ENCODE measurements around the gene ZMYND12. TPM values are rescaled to one million over a fixed set of nuclear protein-coding genes. Genes with fewer than 3 reads are reported as not detected.

Gene ZMYND12
- total RNA-seq, 1 donor from 2014 or later, result 0.23 TPM

- Mint-ChIP-seq H3K36me3 (ENCODE audit: low read depth, unreplicated experiment) (no peaks in the 10 kb centered on the region), H3K4me3 (ENCODE audit: unreplicated experiment) (no peak overlapping the region), H3K9me3 (ENCODE audit: unreplicated experiment) (no peaks in the 10 kb centered on the region), H3K4me1 (ENCODE audit: low read depth, unreplicated experiment) (no peaks in the 10 kb centered on the region), H3K27me3 (ENCODE audit: low read depth, unreplicated experiment) (peaks cover 18% of the 10 kb centered on the region), H3K27ac (ENCODE audit: unreplicated experiment) (no peak overlapping the region)
- no peak for FAIRE-seq
- Histone ChIP-seq H3K27me3 (ENCODE audit: insufficient read depth, low read length) (peaks cover 22% of the 10 kb centered on the region), H3K36me3 (ENCODE audit: insufficient read depth, low read length) (no peaks in the 10 kb centered on the region), H3K79me2 (ENCODE audit: insufficient read depth, low read length) (no peaks in the 10 kb centered on the region), H3K9ac (ENCODE audit: low read length) (no peak overlapping the region), H2AFZ (ENCODE audit: low read depth, low read length) (no peak overlapping the region), H3K4me1 (ENCODE audit: insufficient read depth, low read length) (no peaks in the 10 kb centered on the region), H3K9me3 (ENCODE audit: insufficient read depth, low read depth, low read length) (no peaks in the 10 kb centered on the region), H3K4me3 (ENCODE audit: insufficient read depth, low read depth, low read length) (no peak overlapping the region), H3K27ac (ENCODE audit: low read depth, low read length) (no peak overlapping the region), H4K20me1 (ENCODE audit: insufficient read depth, low read length) (no peaks in the 10 kb centered on the region), H3K4me2 (ENCODE audit: low read length) (no peak overlapping the region)
- DNase-seq (ENCODE audit: low read depth), result peak; percentile 2
- TF ChIP-seq EZH2 (IDR thresholded peaks at IDR 0.05; ENCODE audit: insufficient read depth, low read length) (no peak), CTCF (IDR thresholded peaks at IDR 0.05; ENCODE audit: insufficient read depth, low read depth, low read length) (no peak)
These were observed 70.5 kb downstream of the ZMYND12 start for GRCh38 chr1:42385283-42385682.

- Histone ChIP-seq H3K4me3 (ENCODE audit: insufficient read depth, low read depth, low read length) (peak overlapping the region; percentile 37), H3K79me2 (ENCODE audit: insufficient read depth, low read length) (no peaks in the 10 kb centered on the region), H3K27me3 (ENCODE audit: insufficient read depth, low read length) (peaks cover 28% of the 10 kb centered on the region), H3K36me3 (ENCODE audit: insufficient read depth, low read length) (no peaks in the 10 kb centered on the region), H3K4me1 (ENCODE audit: insufficient read depth, low read length) (peaks cover 4% of the 10 kb centered on the region), H3K9me3 (ENCODE audit: insufficient read depth, low read depth, low read length) (no peaks in the 10 kb centered on the region), H3K9ac (ENCODE audit: low read length) (no peak overlapping the region), H4K20me1 (ENCODE audit: insufficient read depth, low read length) (no peaks in the 10 kb centered on the region), H3K4me2 (ENCODE audit: low read length) (peak overlapping the region; percentile 87), H2AFZ (ENCODE audit: low read depth, low read length) (no peak overlapping the region), H3K27ac (ENCODE audit: low read depth, low read length) (no peak overlapping the region)
- no peak overlapping the region for H3K27ac Mint-ChIP-seq (ENCODE audit: unreplicated experiment)
- H3K27me3 Mint-ChIP-seq (ENCODE audit: low read depth, unreplicated experiment), result peaks cover 44% of the 10 kb centered on the region
- H3K36me3 Mint-ChIP-seq (ENCODE audit: low read depth, unreplicated experiment), result peaks cover 3% of the 10 kb centered on the region
- no peaks in the 10 kb centered on the region for H3K4me1 Mint-ChIP-seq (ENCODE audit: low read depth, unreplicated experiment)
- TF ChIP-seq EZH2 (IDR thresholded peaks at IDR 0.05; ENCODE audit: insufficient read depth, low read length) (peak; percentile 86), CTCF (IDR thresholded peaks at IDR 0.05; ENCODE audit: insufficient read depth, low read depth, low read length) (no peak)
- DNase-seq (ENCODE audit: low read depth) (no peak), FAIRE-seq (no peak)
- peak overlapping the region; percentile 66 for H3K4me3 Mint-ChIP-seq (ENCODE audit: unreplicated experiment)
- no peaks in the 10 kb centered on the region for H3K9me3 Mint-ChIP-seq (ENCODE audit: unreplicated experiment)
These were observed 74.5 kb downstream of the ZMYND12 start for GRCh38 chr1:42381280-42381673.

GRCh38 chr1:42380586-42381279 lies 75.1 kb downstream of the ZMYND12 start, which contains the start of gene RIMKLA:
Gene RIMKLA (plus strand): TSS chr1:42380792. CDS start chr1:42380935, 143 bp downstream.
- H3K79me2 ChIP-seq (ENCODE audit: insufficient read depth, low read length), result no peaks in the 10 kb centered on the region
- H3K9me3 ChIP-seq (ENCODE audit: insufficient read depth, low read depth, low read length), result no peaks in the 10 kb centered on the region
- peak within 1 kb of the TSS; percentile 87 for H3K4me3 Mint-ChIP-seq (ENCODE audit: unreplicated experiment)
- peak within 1 kb of the TSS; percentile 37 for H3K4me3 ChIP-seq (ENCODE audit: insufficient read depth, low read depth, low read length)
- peaks cover 4% of the 10 kb centered on the region for H3K4me1 ChIP-seq (ENCODE audit: insufficient read depth, low read length)
- peaks cover 48% of the 10 kb centered on the region for H3K27me3 Mint-ChIP-seq (ENCODE audit: low read depth, unreplicated experiment)
- no peaks in the 10 kb centered on the region for H4K20me1 ChIP-seq (ENCODE audit: insufficient read depth, low read length)
- TF ChIP-seq EZH2 (IDR thresholded peaks at IDR 0.05; ENCODE audit: insufficient read depth, low read length), result no peak
- H3K9me3 Mint-ChIP-seq (ENCODE audit: unreplicated experiment), result no peaks in the 10 kb centered on the region
- no peak within 1 kb of the TSS for H3K27ac ChIP-seq (ENCODE audit: low read depth, low read length)
- peaks cover 28% of the 10 kb centered on the region for H3K27me3 ChIP-seq (ENCODE audit: insufficient read depth, low read length)
- no peak within 1 kb of the TSS for H3K27ac Mint-ChIP-seq (ENCODE audit: unreplicated experiment)
- no peak for DNase-seq (ENCODE audit: low read depth)
- no peaks in the 10 kb centered on the region for H3K4me1 Mint-ChIP-seq (ENCODE audit: low read depth, unreplicated experiment)
- no peak within 1 kb of the TSS for H3K9ac ChIP-seq (ENCODE audit: low read length)
- no peak for FAIRE-seq
- H3K4me2 ChIP-seq (ENCODE audit: low read length), result peak within 1 kb of the TSS; percentile 87
- H3K36me3 ChIP-seq (ENCODE audit: insufficient read depth, low read length), result no peaks in the 10 kb centered on the region
- H3K36me3 Mint-ChIP-seq (ENCODE audit: low read depth, unreplicated experiment), result peaks cover 3% of the 10 kb centered on the region
- peak within 1 kb of the TSS; percentile 77 for H2AFZ ChIP-seq (ENCODE audit: low read depth, low read length)

Other genes starting within 250 kb of the ZMYND12 start
- 39.8 and 41.9 TPM in 2 replicates for gene FOXJ3, start 120.8 kb downstream of the ZMYND12 start, total RNA-seq
- gene RIMKLA, start 75.2 kb downstream of the ZMYND12 start, total RNA-seq, result 0.12 and 0.20 TPM in 2 replicates
- 23.4 and 26.8 TPM in 2 replicates for gene PPCS, start 521 bp upstream of the ZMYND12 start, total RNA-seq
- 2.2 and 2.5 TPM in 2 replicates for gene CCDC30, start 7.3 kb upstream of the ZMYND12 start, total RNA-seq
- gene PPIH, start 202.4 kb upstream of the ZMYND12 start, total RNA-seq, result 23.5 and 28.5 TPM in 2 replicates
- 744 and 872 TPM in 2 replicates for gene YBX1, start 226.4 kb upstream of the ZMYND12 start, total RNA-seq